NCI-H446 (cell line): Measurements from ENCODE around the gene ARRB1.
"Not testable (repeated sequence)": the region's sequence is repeated elsewhere in the genome, so short reads cannot be mapped to it uniquely, and the experiment has no call there.

Source experiments
- DNase-seq, 2 experiments: peaks; one replicate each; lab custom pipeline; 2025; lab: John Stamatoyannopoulos, UW

ARRB1 gene

DNA sequence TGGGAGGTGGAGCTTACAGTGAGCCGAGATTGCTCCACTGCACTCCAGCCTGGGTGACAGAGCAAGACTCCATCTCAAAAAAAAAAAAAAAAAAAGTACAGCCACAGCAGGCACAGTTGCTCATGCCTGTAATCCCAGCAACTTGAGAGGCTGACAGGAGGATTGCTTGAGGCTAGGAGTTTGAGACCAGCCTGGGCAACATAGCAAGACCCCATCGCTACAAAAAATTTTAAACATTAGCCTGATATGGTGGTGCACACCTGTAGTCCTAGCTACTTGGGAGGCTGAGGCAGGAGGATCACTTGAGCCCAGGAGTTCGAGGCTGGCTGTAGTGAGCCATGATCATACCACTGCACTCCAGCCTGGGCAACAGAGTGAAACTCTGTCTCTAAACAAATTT, 76.7 kb downstream of the ARRB1 start:
- DNase-seq, result not testable (repeated sequence)

DNA sequence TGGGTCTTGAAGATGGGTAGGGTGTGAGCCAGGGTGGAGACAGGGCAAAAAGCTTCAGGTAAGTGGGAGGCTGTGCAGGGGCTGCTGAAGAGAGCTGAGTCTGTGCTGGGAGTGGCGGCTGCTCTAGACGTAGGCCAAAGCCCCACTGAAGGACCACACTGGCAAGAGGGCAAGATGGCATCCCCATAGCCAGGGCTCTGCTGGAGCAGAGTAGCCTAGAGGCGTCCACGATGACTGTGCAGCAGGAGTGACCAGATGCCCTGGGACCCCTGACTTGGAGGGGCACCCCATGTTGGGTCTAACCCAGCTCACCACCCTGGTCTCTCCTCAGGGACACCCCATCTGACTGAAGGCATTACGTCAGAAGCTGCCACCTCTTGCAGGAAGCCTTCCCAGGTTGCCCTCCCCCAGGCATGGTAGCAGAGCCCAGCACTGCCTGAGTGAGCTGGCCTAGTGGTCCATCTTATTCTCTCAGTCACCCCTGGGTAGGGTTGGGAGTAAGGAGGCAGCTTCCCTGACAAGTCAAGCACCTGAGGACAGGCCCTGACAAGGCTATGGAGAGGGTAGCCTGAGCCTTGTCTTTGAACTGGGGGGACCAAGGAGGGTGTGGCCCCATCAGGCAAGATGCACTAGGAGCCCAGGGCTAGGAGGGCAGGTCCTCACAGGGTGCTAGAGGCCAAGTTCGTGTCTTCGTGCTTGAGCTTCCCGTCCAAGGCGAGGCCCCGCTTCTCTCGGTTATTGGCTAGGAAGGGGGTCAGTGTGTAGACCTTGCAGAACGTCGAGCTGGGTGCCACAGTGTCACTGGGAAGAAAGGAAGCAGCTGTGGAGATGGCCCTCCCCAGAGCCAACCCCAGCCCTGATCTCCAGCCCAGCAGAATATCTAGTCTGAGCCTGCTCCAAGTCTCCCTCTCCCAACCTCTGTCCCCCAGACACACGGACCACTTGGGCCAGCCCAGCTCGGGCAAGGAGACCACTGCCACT, 77.8 kb downstream of the ARRB1 start:
- DNase-seq, result no peak

DNA sequence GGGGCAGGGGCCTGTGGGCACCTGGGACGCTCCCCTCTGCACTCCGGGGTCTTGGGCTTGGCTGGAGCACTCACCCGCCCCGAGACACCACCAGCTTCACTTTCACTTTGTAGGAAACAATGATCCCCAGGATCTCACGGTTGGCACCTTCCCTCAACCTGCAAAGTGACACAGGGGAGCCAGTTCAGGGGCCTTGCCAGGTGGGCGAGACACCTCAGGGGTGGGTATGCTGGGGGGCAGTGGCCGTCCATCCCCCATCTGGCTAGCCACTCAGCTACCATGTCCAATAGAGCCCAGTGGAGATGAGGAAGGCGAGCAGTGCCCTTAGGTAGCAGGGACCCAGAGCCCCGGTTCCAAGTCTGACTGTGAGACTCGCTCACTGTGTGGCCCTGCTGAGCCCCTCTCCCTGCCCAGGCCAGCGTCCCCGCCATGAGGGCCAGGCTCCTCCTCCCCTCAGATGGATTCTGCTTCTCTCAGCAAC, 78.6 kb downstream of the ARRB1 start:
- no peak for DNase-seq

DNA sequence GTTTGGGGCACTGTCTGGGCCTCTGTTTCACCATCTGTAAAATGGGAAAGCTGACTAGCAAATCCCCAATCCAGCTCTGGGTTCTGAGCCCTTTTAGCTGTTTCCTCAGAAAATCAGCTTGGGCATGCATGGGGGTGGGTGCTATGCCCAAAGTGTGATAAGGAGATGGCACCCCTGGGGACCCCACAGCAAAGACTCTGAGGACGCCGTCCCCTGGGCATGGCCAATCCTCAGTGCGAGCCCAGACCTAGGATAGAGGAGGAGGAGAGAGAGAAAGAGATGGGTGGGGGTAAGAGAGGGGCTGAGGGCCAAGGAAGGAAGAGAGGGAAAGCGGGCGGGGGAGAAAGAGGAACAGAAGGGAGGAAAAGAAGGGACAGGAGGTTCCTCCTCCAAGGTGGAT, 79.1 kb downstream of the ARRB1 start:
- DNase-seq, result no peak

DNA sequence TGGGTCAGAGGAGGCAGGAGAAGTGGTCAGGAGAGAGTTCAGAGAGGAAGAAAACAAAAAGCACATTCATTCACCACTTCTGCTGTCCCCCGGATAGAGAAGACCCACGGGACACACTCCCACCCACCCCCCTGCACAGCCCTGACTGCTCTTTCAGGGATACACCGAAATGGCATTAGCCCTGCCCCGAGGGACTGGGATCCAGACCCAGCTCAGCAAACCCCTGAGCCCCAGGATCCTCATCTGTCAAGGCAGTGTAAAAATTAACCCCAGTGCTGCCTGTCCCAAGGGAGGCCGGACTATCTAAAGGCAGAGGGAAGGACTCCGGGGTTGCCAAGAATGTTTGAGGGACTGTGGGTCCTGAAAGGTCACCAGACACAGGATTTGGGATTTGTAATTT, 79.7 kb downstream of the ARRB1 start:
- no peak for DNase-seq

DNA sequence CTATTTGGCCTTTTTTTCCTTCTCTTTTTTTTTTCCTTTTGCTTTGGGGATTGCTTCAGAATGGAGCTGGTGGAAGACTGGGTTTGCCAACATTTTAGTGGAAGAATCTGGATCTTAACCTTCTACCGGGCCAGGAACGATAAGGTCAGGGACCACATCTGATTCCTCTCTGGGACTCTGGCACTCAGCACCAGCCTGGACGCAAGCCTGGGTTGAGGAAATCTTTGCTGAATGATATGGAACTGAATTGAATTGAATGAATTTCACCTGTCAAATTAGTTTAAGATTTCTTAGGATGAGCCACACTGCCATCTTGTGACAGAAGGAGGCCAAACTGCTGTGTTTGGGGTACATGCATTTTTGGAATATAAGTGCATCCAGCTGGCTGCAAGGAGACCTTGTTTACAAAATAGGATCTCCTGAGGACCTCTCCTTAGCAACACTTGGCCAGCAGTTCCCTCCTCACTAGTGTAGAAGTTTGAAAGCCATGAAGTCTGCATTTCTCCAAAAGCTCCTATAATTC, 80.5 kb downstream of the ARRB1 start:
- no peak for DNase-seq

DNA sequence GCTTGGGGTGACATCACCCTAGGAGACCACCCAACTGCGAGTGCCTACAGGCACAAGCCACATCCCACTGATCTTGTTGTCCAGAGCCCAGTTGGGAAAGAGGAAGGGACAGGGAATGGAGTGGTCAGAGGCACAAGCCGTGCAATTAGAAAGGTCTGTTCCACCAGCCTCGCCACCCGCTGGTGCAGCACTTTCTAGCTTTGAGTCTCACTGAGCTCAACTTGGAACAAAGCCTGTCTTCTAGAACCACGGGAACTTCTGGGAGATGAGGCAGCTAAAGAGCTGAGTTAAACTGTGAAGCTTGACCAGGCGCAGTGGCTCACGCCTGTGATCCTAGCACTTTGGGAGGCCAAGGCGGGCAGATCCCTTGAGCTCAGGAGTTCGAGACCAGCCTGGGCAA, 81.6 kb downstream of the ARRB1 start:
- DNase-seq, result no peak

DNA sequence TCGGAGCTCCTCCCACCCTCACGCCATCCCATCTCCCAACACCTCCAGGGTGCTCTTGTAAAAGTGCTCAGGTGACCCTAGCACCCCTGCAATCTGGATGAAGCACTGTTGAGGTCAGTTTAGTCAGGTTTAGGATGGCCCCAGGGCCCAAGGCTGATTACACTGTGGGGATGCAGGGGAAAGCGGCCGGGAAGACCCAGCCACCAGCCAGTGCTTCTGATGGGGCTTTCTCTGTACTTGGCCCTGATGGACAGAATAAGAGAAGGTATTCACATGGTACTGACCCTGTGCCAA, 82.1 kb downstream of the ARRB1 start:
- no peak for DNase-seq

DNA sequence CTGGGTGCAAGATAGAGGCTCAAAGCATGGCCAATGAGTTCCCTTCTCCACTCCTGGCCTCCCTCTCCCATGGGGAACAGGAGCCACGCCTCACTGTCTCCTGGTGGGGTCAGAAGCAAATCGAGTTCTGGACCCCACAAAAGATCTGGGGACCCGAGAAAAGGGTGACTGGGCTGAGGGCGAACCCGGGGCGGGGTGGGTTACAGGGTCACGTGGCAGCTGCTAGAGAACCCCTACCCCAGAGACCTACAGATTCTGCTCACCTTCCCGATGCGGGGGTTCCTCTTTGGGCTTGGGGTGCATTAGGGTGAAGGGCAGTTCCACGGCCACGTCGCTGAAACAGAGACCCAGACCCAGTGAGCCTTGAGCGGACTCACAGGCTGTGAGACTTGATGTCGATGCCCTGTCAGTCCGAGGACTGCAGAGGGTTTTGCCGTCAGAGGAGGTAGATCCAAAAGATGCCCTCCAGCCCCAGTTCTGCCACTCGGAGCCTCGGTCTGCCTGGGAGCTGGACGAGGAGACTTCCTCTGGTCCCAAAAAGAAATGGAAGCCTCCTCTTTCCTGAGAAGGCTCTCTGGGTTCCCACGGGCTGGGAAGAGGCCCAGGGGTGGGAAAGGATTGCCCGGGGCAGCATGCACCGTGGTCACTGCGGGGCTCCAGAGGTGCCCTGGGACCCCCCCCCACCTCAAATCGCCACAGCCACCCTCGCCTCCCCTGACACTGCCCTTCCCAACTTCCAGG, 82.7 kb downstream of the ARRB1 start:
- no peak for DNase-seq

DNA sequence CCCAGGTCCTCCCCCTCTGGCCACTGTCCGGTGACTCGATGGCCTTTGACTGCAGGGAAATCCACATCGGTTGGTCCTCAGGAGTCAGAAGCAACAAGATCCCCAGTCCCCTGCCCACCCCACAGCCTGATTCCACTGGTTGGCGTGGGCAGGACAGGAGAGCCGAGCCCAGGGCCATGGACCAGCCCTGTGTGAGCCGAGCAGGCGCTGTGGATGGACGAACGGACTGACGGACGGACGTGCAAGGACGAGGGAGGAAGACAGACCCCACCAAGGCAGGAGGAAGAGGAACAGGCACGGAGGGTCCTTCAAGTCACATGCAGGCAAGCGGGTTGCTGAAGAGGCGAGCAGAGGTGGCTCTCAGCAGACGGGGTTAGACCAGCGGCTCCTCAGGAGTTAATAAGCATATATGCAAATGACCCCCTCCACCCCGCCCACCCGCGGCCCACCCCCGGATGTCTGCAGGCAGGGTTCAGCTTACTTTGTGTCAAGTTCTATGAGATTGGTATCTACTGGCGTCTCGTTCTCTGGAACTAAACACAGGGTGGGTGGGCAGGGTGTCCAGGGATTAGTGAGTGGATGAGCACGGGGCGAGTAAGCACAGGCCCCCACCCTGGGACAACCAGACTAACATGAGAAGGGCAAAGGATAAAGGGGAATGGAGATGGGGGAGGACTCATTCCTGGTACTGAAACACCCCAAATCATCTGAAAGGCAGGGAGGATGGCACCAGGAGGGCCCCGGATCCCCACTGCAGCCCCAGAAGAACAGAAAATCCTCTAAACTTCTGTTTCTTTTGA, 84.1 kb downstream of the ARRB1 start:
- no peak for DNase-seq

DNA sequence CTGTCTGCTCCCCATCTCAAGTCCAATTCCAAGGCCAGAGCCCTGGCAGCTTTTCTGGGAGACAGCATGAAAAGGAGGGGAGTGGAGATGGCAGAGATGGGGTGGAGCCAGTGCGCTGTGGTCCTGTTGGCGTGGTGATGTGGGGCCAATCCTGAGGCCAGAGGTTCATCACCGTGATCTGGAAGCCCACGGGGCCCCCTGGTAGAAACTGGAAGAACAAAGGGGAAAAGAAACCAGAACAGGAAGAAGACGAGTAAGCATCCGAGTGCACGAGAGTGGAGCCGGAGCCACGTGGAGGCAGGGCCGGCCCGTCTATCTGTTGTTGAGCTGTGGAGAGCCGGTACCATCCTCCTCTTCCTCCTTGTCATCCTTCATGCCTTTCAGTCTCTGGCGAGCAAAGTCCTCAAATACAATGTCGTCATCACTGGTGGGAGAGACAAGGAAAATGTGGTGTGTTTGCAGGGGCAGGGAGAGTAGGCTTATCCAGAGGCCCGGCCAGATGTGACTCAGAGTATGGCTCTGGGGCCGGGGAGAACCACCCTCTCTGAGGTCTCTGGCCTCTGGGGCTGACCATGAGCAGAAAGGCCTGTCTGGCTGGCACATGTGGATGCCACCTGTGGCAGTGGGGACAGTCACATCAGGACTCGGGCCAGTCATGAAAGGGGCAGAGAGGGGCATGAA, 85.5 kb downstream of the ARRB1 start:
- DNase-seq, result no peak

DNA sequence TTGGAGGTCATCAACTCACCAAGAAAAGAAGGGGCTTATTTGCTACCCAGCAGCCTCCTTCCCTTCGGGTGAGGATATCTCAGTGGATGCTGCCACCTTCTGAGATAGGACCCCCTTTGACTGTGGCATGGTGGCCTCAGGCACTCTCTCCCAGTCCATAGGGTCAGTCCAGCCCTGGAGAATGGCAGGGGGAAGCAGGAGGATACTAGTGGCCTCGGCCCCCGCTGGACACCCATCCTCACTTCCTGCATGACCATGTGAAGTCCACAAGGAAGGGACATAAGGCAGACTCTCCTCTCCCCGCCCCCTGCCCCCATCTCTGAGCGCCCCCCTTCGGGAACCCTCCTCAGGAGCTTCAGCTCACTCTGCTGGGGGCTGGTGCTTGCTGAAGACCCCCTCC, 86.5 kb downstream of the ARRB1 start:
- no peak for DNase-seq

DNA sequence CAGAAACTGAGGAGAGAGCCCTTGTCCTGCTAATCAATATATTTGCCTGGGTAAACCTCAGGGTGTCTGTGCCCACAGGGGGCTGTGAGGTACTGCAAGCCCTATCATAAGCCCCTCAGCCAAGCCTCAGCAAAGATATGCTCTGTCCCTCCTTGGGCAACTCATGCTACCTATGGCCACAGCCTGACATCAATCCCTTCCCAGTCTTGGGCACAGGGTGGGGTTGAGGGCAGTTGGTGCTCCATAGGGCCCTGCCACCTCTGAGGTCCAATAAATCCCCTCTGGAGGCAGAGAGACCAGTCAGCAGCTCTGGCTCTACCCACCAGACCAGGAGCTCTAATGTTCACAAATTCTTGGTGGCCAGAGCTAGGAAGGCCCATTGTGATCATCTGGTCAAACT, 87.1 kb downstream of the ARRB1 start:
- DNase-seq, result no peak

DNA sequence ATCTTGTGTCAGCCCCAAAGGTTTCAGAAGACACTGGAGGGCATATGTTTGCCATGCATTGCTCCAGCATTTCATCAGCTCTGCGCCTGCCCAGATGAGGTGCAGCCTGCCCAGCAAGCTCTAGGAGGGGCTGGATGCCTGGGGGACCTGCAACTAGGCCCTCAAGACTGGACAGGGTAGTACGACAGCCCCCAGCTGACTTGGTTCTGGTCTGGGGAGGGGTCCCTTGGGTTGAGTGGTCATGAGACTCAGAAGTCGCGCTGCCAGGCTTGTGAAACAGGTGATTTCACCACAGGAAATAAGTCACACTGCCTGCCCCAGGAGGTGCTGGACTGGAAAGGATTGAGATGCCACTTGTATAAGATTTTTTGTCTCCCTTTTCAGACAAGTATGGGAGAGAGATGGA, 87.5 kb downstream of the ARRB1 start:
- no peak for DNase-seq

DNA sequence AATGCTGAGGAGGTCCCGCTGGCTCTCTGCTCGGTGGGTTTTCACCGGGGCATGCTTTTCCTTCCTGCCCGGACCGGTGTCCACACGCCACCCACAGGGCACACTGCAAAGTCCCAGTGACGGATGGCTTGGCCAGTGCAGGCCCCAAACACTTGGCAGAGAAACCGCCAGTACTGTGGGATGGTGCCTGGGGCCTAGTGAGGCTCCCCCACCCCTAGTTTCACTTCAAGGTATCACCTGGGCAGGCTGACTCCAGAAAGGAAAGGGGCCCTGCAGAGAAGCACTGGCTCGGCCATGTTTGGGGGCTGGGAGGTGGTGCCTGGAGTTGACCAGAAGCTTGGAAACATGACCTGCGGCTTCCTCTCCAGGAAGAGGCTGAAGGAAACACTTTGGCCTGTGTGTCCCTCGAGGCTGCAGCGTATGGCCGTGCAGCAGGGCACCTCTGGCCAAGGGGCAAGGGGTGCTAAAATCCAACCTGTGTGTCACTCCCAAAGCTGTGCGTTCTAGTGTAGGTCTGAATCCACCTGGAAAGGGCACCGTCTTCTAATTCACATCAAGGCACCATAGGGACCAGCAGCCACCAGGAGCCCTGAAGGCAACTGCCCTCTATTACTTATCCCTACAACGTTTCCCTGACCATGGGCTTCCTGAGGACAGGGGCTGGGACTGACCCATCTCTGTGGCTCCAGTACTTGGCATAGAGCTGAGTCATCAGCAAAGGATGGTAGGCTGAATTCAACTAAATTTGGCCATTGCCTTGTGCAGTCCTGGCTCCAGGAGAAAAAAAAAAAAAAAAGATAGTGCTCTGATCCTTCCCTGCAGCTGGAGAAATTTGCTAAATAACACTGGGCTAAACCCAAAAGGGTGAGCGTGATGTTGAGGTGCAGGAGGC, 88.3 kb downstream of the ARRB1 start:
- no peak for DNase-seq

DNA sequence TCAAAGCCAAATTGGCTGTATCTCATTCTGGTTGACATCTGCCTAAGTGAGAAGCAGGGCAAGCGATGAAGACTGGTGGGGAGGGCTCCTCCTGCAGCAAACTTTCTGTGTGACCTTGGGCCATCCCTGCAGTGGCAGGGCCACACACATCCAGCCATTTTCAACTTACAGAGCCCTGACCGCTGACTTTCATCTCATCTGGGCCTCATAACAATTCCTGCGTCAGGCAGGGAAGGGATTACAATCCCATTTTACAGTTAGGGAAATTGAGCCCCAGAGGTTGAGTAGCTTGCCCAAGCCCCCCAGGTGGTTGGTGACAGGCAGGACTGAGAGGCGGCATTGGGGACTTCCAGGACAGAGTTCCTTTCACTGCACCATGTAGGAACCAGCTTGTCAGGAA, 89.0 kb downstream of the ARRB1 start:
- no peak for DNase-seq

DNA sequence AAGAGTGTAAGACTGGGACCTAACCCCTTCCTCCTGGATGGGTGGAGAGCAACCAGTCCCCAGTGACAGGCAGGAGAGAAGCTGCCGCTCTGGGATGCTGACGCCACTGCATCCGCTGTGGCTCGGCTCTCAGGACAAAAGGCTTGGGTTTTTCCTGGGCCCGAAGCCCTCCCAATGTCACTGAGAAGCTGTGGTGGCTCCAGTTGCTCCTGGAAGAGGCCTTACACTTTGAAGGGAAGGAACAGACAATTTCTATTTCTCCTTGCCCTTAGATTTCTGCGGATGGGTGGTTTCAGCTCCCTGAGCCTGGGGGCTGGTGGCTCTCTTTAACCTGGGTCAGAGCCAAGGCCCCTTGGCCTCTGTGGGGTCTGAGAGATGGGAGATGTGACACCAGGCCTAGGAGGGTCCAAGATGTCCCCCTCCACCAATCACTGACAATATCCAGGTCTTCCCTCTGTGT, 89.5 kb downstream of the ARRB1 start:
- DNase-seq, result no peak

DNA sequence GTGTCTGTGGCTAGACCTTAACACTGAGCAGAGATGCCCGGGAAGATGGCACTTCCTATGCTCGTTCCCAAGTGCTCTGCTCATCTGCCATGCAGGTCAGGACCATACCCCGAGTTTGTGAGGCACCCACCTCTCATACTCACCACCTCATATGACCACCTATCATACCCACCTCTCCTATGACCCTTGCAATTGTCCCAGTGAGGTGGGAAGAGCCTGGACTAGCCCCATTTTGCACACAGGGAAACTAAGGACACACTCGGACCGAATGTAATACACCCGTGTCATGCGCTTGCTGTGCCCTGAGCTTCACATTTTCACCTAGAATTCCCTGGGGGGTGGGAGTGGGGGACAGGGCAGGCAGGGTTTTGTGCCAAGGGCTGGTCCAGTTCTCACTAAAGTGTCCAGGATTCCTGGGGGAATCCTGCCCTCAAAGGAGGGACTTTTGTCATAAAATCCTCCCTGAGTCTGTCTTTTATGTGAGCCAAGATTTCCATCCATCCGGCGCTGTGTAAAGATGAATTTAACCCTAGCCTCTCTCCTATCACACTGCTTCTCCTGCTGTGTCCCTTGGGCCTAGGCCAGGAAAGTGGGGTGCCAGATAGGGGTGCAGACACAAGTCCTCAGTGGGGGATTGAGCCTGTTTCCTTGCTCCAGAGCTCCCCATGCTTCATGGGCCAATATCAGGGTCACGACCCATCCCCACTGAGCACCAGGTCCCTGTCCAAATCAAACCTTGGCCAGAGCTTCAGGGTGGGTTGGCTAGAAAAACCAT, 90.9 kb downstream of the ARRB1 start:
- DNase-seq, result no peak

DNA sequence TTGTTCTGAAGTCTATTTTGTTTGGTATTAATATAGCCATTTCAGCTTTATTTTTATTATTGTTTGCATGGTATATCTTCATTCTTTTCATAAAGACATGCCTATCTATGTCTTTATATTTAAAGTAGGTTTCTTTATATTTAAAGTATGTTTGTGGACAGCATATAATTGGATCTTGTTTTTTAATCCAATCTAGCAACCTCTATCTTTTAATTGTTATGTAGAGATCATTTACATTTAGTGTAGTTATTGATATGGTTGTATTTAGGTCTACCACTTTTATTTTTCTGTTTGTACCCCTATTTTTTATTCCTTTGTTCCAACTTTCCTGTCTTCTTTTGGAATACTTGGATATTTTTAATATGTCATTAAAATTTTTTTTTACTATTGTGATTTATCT, 97.1 kb downstream of the ARRB1 start:
- DNase-seq, result no peak

DNA sequence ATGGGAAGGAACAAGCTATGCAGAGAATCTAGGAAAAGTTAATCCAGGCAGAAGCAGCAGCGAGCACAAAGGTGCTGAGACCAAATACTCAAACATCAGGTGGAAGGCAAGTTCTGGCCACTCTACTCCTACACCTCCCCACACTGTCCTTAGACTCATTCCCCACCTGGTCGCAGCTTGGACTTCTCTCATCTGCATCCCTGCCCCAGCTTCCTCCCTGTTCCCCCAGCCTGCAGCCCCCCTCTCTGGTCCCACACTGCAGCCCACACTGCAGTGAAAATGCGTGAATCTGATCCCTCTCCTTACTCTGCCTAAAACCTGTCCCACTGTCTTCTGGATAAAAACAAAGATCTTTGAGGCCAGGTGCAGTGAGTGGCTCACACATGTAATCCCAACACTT, 101.8 kb downstream of the ARRB1 start:
- DNase-seq, result no peak
